GM12874 (cell line): Measurements from ENCODE around the gene TAS2R3.

Source experiments
- TF ChIP-seq, protein P1 (sequence below): IDR thresholded peaks from 2 replicates; pipeline ENCODE4 v1.5.1; 2011; ENCODE audit warnings: low read depth, mild to moderate bottlenecking, control low read depth, low read length, moderate library complexity; ENCODE audit not compliant: insufficient read depth

Gene TAS2R3

DNA sequence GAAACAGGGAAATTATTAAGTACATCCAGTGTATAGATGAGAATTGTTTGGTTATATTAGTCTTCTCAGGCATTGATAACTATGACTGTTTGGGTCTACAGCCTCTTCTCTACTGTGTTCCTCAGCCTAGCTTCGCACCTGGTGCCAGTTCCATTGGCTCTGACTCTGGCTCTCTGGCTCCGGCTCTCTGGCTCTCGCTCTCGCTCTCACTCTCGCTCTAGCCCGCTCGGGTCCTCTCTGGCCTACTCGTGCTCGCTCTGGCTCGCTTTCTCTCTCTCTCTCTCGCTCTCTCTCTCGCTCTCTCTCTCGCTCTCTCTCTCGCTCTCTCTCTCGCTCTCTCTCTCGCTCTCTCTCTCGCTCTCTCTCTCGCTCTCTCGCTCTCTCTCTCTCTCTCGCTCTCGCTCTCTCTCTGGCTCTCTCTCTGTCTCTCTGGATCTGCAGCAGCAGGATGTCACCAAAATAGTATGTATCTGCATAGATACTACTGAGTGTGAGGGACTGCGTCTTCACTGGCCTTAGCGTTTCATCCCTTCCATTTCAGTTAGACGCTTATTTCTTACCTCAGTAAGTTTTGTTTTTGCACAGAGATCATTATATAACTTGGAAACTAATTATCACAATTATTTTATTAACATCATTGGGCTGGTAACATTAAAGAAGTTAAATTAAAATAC, 32.3 kb upstream of the TAS2R3 start:
- TF ChIP-seq, protein P1, sequence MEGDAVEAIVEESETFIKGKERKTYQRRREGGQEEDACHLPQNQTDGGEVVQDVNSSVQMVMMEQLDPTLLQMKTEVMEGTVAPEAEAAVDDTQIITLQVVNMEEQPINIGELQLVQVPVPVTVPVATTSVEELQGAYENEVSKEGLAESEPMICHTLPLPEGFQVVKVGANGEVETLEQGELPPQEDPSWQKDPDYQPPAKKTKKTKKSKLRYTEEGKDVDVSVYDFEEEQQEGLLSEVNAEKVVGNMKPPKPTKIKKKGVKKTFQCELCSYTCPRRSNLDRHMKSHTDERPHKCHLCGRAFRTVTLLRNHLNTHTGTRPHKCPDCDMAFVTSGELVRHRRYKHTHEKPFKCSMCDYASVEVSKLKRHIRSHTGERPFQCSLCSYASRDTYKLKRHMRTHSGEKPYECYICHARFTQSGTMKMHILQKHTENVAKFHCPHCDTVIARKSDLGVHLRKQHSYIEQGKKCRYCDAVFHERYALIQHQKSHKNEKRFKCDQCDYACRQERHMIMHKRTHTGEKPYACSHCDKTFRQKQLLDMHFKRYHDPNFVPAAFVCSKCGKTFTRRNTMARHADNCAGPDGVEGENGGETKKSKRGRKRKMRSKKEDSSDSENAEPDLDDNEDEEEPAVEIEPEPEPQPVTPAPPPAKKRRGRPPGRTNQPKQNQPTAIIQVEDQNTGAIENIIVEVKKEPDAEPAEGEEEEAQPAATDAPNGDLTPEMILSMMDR = no peak

DNA sequence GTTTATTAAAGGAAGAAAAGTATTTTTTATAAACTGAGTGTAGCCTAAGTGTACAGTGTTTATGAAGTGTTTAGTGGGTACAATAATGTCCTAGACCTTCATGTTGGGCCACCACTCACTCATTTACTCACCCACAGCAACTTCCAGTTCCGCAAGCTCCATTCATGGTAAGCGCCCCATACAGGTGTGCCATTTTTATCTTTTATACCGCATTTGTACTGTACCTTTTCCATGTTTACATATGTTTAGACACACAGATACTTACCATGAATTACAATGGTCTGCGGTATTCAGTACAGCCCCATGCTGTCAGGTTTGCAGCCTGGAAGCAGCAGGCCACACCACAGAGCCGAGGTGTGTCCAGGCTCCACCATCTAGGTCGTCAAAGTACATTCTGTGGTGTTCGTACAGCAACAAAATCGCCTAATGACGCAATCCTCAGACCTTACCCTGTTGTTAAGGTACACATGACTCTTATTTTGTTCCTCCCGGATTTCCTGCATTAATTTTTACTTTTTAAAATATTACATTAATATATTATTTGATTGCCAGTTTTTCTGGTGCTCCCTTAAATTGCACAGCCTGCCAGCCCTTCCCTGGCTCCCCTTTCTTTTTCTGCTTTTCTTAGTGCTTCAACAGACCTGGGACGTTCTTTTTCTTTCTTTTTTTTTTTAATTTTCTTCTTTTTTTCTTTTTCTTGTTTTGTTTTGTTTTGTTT, 26.6 kb upstream of the TAS2R3 start:
- TF ChIP-seq, protein P1 = no peak

DNA sequence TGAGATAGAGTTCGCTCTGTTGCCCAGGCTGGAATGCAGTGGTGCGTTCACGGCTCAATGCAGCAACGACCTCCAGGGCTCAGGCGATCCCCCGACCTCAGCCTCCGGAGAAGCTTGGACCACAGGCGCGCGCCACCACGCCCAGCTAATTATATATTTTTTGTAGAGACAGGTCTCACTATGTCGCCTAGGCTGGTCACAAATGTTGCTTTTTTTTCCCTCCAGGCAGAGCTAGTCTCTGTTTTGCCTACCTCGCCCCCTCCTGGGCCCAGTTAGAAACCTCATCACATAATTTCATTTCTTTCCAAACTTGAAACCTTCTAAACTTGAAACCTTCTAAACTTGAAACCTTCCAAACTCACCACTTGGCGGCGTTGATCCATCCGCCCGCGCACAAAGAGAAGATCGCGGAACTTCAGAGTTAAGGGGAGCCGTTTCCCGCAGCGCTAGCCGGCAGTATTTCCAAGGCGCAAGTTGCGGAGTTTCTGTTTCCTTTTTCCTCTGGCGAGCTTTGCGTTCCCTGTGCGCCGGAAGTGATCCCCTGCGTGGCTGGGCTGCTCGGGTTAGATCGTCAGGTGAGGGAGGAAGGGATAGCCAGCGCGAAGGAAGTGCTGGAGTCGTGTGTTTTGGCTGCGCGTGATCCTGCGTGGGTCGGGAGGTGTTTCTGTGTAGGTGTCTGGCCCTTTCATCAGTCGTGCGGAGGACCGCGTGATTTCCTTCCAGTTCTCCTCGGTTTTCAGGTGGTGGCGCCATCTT, 25.9 kb upstream of the TAS2R3 start, which contains the start of gene SSBP1:
SSBP1 (plus strand) TSS at position 523 of the 756 bp plus-strand sequence. CDS start 809 bp downstream, outside the sequence.
- TF ChIP-seq, protein P1 = peak; percentile 77

DNA sequence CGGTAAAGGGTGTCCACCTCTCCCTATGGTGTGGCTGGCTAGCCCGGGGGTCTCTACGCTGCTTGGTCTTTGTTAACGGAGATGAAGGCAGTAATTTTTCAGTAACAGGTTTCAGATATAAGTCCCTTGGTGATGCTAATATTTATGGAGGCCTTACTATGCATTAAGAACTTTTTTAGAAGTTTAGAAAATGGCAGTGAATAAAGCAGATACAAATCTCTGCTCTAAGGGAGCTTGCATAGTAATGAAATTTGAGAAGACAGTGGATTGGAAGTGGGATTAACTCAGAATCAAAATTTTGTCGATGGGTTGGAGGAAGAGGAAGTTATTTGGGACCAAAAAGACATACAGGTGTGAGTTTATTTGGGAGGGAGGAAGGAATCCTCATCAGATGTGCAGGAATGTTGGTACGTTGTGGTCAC, 25.3 kb upstream of the TAS2R3 start:
- TF ChIP-seq, protein P1 = peak; percentile 25; the same call in 1 of the 2 replicates

DNA sequence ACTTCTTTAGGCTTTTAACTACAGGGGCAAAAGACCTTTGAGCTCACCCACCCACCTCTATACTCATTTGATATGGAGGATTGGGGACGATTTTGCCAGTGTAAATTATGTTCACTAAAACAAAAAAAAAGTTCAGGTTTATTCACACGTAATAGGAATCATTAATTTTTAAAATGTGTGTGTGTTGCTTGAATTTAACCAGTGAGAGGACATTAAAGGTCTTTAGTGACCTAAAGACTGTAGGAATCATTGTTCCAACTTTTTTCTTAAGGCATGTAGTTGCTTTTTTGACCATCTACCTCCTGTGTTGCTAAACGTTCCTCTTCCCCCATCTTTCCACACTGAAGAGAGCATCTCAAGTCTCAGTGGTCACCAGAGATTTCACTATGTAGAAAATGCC, 24.6 kb upstream of the TAS2R3 start:
- TF ChIP-seq, protein P1 = no peak

- TF ChIP-seq, protein P1 = no peak
These were observed 21.7 kb upstream of the TAS2R3 start for GRCh38 chr7:141742229-141742628.

- TF ChIP-seq, protein P1 = no peak
These were observed 19.8 kb upstream of the TAS2R3 start for GRCh38 chr7:141744131-141744530.
